H1 (cell line): ENCODE data around the gene BPI. TPM values are rescaled to one million over a fixed set of nuclear protein-coding genes. Genes with fewer than 3 reads are reported as not detected.

ENCODE experiments used
- CHD2 ChIP-seq: IDR thresholded peaks from 2 replicates; pipeline ENCODE4 v1.6.1; 2012; ENCODE audit warnings: low read length, improper control_type of control experiment
- RFX5 ChIP-seq: IDR thresholded peaks from 2 replicates; pipeline ENCODE4 v1.6.1; 2011; ENCODE audit warnings: low read depth, low read length, improper control_type of control experiment, borderline replicate concordance
- SIN3A ChIP-seq, 2 experiments: IDR thresholded peaks in 1 of 2; conservative IDR thresholded peaks in 1 of 2; 2 replicates each; pipeline ENCODE4 v1.6.1; 2011 to 2012; ENCODE audit warnings: low read length in 2 of 2, improper control_type of control experiment in 1 of 2, low read depth in 1 of 2, mild to moderate bottlenecking in 1 of 2
- polyA plus RNA-seq, 7 experiments: library from polyadenylated mRNA; depleted of rRNA in 3 of 7; stranded (reverse) in 5 of 7; unstranded in 2 of 7; fragments of >200 nt in 5 of 7; fragments of 200-250 nt in 2 of 7; gene quantifications; 1 replicate in 5 of 7; 2 replicates in 1 of 7; 4 replicates in 1 of 7; pipeline versions ENCODE4 v1.2.1 to v1.2.3, GENCODE V29; 2011 to 2013; ENCODE audit warnings: missing spikeins in 2 of 7, mixed read lengths in 2 of 7
- total RNA-seq: library from RNA; stranded (reverse); fragmentation: NEBNext Ultra II Directional; extraction: Animal tissue kit (Norgen Biotek cat#: 25700); gene quantifications from 2 replicates; pipeline ENCODE4 v1.2.1, GENCODE V29; 2021
- TF ChIP-seq, protein P1 (sequence below): IDR thresholded peaks from 2 replicates; pipeline ENCODE4 v1.6.1; 2012; ENCODE audit warnings: low read length, inconsistent platforms
- TF ChIP-seq, protein P2 (sequence below): IDR thresholded peaks from 2 replicates; pipeline ENCODE4 v1.6.1; 2011; ENCODE audit warnings: low read depth, mild to moderate bottlenecking, low read length; ENCODE audit not compliant: insufficient read depth

Gene BPI
- total and polyA plus RNA-seq, 2 of the 8 experiments (the other 6 are each of a cell fraction or from before 2014, with no cell fraction given): not detected

DNA sequence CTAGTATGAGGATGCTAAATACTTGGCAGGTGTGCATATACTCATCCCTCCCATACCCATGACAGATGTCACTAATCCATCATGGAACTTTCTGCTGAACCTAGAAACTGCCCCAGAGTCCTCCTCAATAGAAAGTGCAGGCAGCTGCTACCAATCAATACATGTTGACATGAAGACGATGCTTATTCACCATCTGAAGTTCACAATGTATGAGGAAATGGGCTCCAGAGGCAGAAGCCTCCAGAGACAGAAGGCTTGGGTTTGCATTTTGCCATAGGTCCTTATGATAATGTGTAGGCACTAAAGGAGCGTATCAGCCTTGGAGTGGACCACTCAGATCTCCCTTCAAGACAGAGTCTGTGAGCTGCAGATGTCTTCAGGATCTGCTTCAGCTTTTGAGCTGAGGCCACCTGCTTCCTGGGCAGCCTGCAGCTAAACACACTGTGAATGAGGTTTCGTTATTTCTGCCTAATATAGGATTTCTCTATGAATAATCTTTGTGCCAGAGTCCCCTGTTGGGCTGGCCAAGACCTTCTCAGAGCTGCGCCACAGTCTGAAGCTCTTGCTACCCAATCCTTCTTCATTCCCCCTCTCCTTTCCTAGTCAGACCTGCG is 35.9 kb upstream of the BPI start (continued):
- TF ChIP-seq, protein P1, sequence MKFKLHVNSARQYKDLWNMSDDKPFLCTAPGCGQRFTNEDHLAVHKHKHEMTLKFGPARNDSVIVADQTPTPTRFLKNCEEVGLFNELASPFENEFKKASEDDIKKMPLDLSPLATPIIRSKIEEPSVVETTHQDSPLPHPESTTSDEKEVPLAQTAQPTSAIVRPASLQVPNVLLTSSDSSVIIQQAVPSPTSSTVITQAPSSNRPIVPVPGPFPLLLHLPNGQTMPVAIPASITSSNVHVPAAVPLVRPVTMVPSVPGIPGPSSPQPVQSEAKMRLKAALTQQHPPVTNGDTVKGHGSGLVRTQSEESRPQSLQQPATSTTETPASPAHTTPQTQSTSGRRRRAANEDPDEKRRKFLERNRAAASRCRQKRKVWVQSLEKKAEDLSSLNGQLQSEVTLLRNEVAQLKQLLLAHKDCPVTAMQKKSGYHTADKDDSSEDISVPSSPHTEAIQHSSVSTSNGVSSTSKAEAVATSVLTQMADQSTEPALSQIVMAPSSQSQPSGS: no peak
- TF ChIP-seq CHD2 (no peak), SIN3A (conservative IDR thresholded peaks at IDR 0.05 in 1 of 2, IDR thresholded peaks at IDR 0.05 in 1 of 2; ENCODE audit: low read depth in 1 of 2, low read length in 2 of 2) (no peak), RFX5 (no peak)
- TF ChIP-seq, protein P2, sequence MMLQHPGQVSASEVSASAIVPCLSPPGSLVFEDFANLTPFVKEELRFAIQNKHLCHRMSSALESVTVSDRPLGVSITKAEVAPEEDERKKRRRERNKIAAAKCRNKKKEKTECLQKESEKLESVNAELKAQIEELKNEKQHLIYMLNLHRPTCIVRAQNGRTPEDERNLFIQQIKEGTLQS: no peak
